AG04450 (cell line): Measurements from ENCODE around the gene FABP1. TPM values are rescaled to one million over a fixed set of nuclear protein-coding genes. Genes with fewer than 3 reads are reported as not detected.

ENCODE experiments used
- CTCF ChIA-PET: fragments of 300-600, 350-600 bp; formaldehyde crosslinking; extraction: SDS; loops from one replicate; lab custom pipeline; 2022; ENCODE audit warnings: antibody characterized with exemption, inconsistent platforms; lab: Charles Lee
- POLR2A ChIA-PET: fragments of 350-600 bp; formaldehyde crosslinking; extraction: SDS; loops from one replicate; lab custom pipeline; 2021; ENCODE audit warnings: antibody characterized with exemption, inconsistent platforms; lab: Yijun Ruan, JAX
- DNase-seq: peaks from one replicate; pipeline ENCODE4 v3.0.0-alpha.2; 2011; ENCODE audit warnings: low read depth, low spot score
- H3K27ac ChIP-seq: one replicate; pipeline ENCODE4 v1.5.1; 2012; ENCODE audit warnings: low read depth, low read length, control low read depth
- H3K27me3 ChIP-seq: one replicate; pipeline ENCODE4 v1.6.0; 2012; ENCODE audit warnings: low read length; ENCODE audit not compliant: control insufficient read depth, insufficient read depth
- H3K4me3 ChIP-seq: 2 replicates; pipeline ENCODE4 v1.5.1; 2011; ENCODE audit warnings: mild to moderate bottlenecking, low read depth, low read length, control low read depth
- H3K9me3 ChIP-seq: 2 replicates; pipeline ENCODE4 v1.5.1; 2012; ENCODE audit warnings: low read length; ENCODE audit not compliant: control insufficient read depth, insufficient read depth
- CTCF ChIP-seq: IDR thresholded peaks from 2 replicates; pipeline ENCODE4 v1.5.1; 2011; ENCODE audit warnings: low read depth, low read length, control low read depth, inconsistent platforms
- polyA plus RNA-seq: library from polyadenylated mRNA; depleted of rRNA; stranded (reverse); fragments of >200 nt; gene quantifications from 2 replicates; pipeline ENCODE4 v1.2.3, GENCODE V29; 2011

Gene FABP1
- polyA plus RNA-seq, 1 experiment: not detected

DNA sequence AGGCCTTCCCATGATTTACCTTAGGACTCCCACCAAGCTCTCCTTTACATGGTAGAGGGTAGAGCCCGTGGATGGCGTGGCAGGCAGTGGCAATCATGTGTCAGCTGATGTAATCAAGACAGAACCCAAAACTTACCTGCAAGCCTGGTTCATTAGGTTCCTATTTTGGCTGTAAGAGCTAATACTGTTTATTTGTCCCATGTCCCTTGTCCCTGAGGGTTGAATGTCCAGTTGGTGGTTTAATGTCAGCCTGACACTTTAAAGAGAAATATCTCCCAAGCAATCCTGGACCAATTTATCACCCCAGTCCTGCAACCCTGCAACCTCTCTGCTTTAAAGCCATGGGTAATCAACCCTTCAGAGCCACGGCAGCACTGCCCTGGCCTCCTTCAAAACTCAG is 6.0 kb upstream of the FABP1 start:
- Histone ChIP-seq H3K9me3 (no peaks in the 10 kb centered on the region), H3K27me3 (no peaks in the 10 kb centered on the region), H3K4me3 (no peak overlapping the region), H3K27ac (no peak overlapping the region)
- ChIA-PET CTCF (no interaction called here), POLR2A (no interaction called here)
- no peak for DNase-seq
- no peak for TF ChIP-seq CTCF

- H3K27me3 ChIP-seq: no peaks in the 10 kb centered on the region
- POLR2A ChIA-PET: no interaction called here
- CTCF ChIA-PET: no interaction called here
Observed at GRCh38 chr2:88131999-88132368, 4.1 kb upstream of the FABP1 start.

GRCh38 chr2:88131201-88131998 is 3.5 kb upstream of the FABP1 start:
- no peaks in the 10 kb centered on the region for H3K9me3 ChIP-seq

More at GRCh38 chr2:88131999-88132368, 4.1 kb upstream of the FABP1 start:
- no peak overlapping the region for H3K27ac ChIP-seq
- no peak for DNase-seq
- no peak for TF ChIP-seq CTCF
- no peaks in the 10 kb centered on the region for H3K9me3 ChIP-seq
- H3K4me3 ChIP-seq: no peak overlapping the region

GRCh38 chr2:88129313-88129959 is 1.6 kb upstream of the FABP1 start:
- POLR2A ChIA-PET: interaction anchor here (0.7 kb wide), 1 partner anchor 18 kb away, joined by 4 read pairs; no protein-coding TSS in a partner anchor
- CTCF ChIA-PET: no interaction called here
- no peak for TF ChIP-seq CTCF
- no peak overlapping the region for H3K27ac ChIP-seq
- H3K27me3 ChIP-seq: no peaks in the 10 kb centered on the region
- no peak overlapping the region for H3K4me3 ChIP-seq
- no peak for DNase-seq
- H3K9me3 ChIP-seq: no peaks in the 10 kb centered on the region

More at GRCh38 chr2:88131201-88131998, 3.5 kb upstream of the FABP1 start:
- no peak overlapping the region for H3K4me3 ChIP-seq
- POLR2A ChIA-PET: no interaction called here
- CTCF ChIA-PET: no interaction called here
- H3K27me3 ChIP-seq: no peaks in the 10 kb centered on the region
- DNase-seq: no peak
- H3K27ac ChIP-seq: no peak overlapping the region
- no peak for TF ChIP-seq CTCF

DNA sequence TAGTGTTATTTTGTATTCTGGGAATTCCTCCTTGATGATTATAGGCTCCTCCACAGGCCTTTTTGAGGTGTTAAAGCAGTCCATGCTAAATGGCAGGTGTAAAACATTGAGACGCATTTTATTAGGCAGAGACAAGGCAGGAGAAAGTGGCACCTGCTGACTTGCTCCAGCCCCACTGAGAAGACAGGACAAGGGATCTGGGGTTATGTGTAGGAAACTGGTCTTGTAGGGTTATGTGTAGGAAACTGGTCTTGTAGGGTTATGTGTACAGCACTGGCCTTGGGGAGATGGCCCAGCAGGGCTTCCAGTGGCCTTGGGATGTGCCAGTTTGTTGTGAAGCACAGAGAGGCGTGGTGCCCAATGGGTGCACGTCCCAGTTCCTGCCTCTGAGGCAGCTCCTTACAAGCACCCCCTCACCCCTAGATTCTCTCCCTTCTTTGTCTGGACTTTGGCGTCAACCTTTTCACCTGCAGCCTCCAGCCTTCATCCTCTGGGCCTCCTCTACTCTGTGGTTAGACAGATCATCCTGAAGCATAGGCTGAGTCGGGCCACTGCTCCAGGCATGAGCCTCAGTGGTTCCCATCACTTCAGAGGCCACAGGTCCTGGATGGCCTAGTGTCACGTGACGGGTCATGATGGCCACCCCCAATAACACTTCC is 921 bp upstream of the FABP1 start:
- DNase-seq: no peak
- TF ChIP-seq CTCF: no peak
- Histone ChIP-seq H3K27ac (no peak overlapping the region), H3K4me3 (no peak overlapping the region), H3K9me3 (no peaks in the 10 kb centered on the region), H3K27me3 (no peaks in the 10 kb centered on the region)
- POLR2A ChIA-PET: no interaction called here
- CTCF ChIA-PET: no interaction called here
